RCC 7860 (cell line): ENCODE measurements around the gene GLB1L3.
"Not testable (repeated sequence)": the region's sequence is repeated elsewhere in the genome, so short reads cannot be mapped to it uniquely, and the experiment has no call there.

ENCODE experiments used
- DNase-seq: peaks from one replicate; pipeline ENCODE4 v3.0.0-alpha.2; 2015; ENCODE audit warnings: low spot score
- FAIRE-seq: peaks from 2 replicates; lab custom pipeline; 2012; peaks lifted over from hg19 to GRCh38; lab: Jason Lieb, UNC

Gene GLB1L3

DNA sequence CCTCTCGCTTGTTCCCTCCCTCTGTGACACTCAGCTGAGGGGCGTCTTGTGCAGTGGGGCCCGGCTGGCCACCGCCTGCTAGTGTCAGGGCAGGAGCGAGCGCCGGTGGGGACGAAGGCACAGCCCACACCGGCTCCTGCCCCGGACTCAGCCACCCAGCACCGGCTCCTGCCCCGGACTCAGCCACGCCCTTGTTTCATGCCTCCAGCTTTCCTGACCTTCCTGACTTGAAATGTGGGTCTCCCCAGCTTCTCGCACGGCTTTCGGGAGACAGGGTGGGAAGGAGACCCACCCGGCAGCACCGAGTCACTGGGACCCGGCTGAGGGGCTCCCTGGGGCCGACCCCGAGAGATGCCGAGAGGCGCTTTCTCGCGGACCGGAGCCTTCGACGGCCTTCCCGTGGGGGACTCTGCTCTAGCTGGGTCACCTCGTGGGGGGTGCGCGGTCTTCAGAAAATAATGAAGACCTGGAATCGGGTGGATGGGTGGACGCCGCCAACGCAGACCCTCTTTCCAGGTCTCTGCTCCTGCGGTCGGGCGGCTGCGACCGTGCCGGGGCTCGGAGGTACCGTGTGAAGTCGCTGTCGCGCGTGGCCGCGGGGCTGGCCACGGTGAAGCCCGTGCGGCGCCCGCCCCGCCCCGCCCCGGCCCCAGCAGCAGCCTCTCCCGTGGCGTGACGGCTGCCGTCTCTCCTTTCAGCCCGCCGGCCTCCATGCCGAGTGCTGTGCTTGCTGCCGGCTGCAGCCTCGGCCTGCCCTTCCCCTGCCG, 65.8 kb downstream of the GLB1L3 start:
- FAIRE-seq: no peak

DNA sequence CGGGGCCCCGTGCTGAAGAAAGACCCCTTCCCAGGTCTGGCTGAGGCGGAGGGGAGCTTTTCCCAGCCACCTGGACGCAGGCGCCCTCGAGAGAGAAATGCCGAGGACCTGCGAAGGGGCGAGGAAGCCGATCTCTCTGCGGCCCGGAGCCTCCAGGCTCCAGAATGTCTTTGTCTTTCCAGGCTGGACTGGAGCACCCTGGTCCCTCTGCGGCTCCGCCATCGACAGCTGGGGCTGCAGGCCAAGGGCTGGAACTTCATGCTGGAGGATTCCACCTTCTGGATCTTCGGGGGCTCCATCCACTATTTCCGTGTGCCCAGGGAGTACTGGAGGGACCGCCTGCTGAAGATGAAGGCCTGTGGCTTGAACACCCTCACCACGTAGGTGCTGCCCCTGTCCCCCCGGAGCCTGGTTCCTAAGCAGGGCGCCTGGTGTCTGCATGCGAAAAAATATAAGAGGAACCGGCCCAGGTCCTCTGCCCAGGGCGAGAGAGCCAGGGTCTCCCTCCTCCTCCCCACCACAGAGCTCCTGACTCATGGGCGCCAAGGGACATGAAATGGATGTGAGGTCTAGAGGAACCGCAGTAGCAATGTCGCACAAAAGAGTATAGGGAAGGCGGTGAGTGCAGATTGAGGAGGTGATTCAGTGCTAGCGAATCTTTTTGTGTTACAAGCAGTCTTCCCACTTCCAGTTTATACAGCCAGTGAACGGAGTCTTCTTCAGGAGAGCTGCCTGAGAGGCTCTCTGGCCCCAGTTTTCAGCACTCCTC, 66.6 kb downstream of the GLB1L3 start:
- FAIRE-seq (no peak), DNase-seq (no peak)

More for the DNA sequence above, 65.8 kb downstream of the GLB1L3 start:
- no peak for DNase-seq

DNA sequence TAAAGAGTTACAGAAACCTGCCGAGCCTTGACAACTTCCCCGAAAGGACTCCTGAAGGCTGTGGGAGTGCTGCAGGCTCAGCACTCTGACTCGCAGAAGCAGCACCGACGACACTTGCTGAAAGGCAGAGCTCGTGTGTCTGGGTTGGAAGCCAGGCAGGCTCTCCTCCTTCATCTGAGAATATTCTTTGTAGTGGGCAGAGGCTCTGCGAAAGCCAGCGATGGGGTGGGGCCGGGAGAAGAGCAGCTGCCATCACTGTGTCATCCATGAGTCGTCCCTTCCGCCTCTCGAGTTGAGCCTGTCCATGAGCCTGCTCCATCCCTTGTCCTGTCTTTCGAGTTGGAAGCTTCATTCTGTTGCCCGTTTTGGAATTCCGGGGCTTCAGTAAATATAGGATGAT, 67.5 kb downstream of the GLB1L3 start:
- FAIRE-seq (no peak), DNase-seq (no peak)

DNA sequence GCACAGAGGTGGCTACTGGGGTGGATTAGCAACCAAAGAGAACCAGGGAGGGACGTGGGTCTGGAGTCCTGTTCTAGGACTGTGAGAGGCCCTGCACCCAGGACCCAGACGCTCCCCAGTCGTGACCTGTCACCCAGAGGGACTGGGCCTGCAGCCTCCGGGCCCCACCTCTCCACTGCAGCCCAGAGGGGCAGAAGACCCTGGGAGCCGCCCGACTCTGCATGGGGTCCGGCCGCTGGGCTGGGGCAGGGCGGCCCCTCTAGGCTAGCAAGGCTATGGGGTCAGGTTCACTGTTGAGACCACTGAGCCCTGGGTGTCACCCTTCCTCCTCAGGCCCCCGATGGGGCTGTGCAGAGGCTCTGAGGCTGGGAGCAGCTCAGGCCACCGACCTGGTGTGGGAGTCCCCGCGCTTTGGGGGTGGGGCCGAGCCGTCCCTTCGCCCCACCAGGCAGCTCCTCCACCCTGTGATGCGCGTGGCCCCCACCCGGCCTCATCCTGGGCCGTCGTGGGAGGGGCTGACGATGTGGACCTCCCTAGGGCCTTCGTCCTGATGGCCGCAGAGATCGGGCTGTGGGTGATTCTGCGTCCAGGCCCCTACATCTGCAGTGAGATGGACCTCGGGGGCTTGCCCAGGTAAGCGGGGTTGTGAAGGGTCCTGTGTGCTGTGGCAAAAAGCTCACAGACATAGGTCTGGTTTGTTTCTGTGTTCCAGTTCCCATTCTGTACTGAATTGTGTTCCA, 68.5 kb downstream of the GLB1L3 start:
- DNase-seq, FAIRE-seq: not testable (repeated sequence)

DNA sequence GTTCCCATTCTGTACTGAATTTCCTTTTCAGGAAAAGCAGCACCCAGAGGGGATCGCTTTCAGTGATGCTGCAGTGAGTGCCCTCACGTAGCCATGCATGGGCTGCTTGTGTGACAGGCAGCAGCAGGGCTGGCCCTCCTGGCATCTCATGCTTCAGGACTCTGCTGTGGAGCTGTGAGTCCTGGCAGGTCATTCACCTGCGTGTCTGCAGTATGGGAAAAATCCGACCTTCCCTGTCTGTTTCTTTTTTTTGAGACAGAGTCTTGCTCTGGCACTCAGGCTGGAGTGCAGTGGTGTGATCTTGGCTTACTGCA, 69.0 kb downstream of the GLB1L3 start:
- FAIRE-seq: no peak
- DNase-seq: no peak

DNA sequence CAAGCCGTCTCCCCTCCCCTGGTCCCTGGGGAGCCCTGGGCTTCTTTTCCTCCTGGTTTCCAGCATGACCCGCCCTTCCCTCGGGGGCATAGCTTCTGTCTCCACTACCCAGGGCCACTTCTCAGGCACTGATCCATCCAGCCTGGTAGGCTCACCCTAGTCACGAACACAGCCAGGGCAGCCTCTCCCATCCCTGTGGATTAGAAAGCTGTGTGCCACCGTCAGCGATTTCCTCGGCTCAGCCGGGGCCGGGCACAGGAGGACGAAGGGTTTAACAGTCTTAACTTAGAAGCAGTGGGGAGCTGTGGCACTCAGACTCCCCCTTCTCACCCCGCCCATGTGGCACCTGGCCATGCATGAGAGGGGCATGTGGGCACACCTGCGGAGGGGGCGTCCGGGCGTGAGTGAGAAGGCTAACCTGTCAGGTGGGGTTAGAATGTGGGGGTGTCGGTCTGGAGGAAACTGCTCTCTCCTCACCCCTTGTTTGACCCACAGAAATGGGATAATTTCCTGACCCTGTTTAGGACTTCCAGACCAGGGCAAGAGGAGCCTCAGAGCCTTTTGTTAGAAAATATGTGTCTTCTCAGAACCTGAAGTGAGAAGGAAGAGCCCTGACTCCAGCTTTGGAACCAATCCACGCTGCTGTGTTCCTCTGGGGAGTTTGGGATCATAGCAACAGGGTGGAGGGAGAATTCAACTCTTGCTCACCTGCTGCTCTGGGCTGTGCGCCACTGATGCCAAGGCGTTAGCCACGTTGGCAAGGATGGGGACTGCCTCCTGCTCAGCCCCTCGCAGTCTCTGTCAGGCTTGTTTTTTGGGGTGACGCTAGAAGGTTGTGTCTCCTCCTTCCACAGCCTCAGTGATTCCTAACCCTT, 70.2 kb downstream of the GLB1L3 start:
- FAIRE-seq (no peak), DNase-seq (no peak)

DNA sequence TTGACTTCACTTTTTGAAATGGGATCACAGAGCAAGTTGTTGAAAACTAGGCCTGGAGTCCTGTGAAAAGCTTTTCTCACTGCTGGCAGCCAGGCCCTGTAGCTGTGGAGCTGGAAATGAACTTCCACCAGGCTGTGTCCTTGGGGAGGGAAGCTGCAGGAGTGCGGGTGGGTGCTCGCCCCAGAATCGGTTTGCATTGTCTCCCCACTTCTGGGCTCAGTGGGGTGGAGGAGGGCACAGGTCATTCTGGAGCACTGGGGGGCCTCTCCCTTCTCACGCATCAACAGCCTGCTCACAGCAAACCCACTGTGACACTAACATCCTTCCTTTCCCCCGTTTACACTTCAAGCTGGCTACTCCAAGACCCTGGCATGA, 70.8 kb downstream of the GLB1L3 start:
- no peak for DNase-seq
- no peak for FAIRE-seq

DNA sequence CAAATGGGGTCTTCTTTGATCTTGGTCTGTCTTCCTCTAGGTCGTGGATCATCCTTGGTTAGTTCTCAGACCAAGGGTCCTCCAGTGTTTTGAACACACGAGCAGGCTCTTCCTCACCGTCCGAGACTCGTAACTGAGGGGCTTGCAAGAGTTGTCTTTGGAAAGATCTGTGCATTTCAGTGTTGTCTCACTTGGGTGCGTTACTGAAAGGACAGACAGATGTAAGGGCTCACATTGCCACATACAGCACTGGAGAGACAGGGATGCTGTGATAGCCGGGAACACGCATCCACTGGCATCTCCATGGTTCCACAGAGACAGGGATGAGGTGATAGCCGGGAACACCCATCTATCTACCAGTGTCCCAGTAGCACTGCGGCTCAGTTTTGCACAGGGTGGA, 71.3 kb downstream of the GLB1L3 start:
- FAIRE-seq (no peak), DNase-seq (no peak)

DNA sequence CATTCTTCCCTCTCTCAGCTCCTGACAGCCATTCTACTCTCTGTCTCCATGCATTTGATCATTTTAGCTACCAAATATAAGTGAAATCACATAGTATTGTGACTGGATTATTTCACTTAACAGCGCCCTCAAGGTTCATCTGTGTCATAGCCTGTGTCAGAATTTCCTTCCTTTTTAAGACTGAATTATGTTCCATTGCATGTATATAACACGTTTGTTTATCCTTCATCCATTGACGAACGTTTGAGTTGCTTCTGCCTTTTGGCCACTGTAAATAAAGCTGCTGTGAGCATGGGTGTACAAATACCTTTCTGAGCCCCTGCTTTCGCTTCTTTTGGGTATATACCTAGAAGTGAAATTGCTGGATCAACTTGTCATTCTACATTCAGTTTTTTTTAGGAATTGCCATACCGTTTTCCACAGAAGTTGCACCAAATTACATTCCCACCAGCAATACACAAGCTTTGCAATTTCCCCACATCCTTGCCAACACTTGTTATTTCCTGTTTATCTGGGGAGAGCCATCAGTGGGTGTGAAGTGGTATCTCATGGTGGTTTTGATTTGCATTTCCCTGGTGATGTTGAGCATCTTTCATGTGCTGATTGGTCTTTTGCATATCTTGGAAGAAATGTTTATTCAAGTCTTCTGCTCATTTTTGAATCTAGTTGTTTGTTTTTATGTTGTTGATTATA, 73.1 kb downstream of the GLB1L3 start:
- DNase-seq: no peak
- FAIRE-seq: no peak

DNA sequence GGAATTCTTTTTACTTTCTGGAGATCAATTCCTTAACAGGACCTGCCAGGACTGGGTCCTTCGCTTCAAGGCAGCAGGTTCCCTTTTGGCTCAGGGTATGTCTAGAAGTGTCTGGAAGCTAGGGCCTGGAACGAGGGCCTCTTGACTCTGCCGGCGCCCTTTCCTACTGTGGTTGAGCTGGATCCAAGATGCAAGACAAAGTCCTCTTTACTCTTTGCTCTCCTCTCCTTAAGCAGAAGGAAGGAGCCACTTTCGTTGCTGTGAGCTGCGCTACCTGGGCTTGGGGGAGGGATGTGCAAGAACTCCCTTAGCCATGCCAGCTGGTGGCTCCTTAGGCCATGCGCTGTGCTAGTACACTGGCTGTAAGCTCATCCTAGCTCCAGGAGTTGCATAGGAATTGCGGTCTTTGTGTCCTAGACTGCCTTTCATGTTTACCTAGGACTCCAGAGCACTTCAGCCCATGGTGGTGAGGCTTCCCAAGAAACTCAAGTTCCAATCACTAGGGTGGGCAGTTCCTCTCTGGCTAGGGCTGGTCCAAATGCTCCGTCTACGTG, 73.7 kb downstream of the GLB1L3 start:
- no peak for FAIRE-seq
- DNase-seq: no peak

DNA sequence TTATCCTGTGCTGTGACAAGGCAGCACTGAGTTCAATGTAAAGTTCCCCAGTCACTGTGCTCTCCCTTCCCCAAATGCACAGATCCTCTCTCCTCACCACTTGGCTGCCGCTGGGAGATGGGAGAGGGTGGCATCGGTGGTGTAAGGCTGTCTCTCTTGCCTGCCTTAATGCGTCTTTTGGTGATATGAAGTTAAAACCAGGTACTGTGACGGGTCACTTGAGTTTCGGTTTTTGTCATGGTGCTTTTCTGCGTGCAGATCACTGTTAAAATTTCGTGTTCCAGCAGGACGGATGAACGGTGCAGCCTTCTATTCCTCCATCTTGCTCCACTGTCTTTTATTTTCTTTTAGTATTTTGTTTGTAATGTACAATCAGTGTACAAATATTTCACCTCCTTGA, 74.2 kb downstream of the GLB1L3 start:
- FAIRE-seq: no peak
- no peak for DNase-seq

DNA sequence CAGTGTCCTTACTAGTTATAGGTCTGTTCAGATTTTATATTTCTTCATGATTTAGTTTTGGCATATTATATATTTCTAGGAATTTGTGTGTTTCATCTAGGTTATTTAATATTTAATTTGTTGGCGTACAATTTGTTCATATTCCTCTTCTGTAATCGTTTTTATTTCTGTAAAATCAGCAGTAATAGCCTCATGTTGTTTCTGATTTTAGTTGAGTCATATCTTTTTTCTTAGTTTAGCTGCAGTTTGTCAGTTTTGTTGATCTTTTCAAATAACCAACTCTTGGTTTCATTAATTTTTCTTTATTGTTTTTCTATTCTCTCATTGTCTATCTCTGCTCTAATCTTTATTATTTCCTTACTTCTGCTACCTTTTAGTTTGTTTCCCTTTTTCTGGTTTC, 75.9 kb downstream of the GLB1L3 start:
- no peak for FAIRE-seq

DNA sequence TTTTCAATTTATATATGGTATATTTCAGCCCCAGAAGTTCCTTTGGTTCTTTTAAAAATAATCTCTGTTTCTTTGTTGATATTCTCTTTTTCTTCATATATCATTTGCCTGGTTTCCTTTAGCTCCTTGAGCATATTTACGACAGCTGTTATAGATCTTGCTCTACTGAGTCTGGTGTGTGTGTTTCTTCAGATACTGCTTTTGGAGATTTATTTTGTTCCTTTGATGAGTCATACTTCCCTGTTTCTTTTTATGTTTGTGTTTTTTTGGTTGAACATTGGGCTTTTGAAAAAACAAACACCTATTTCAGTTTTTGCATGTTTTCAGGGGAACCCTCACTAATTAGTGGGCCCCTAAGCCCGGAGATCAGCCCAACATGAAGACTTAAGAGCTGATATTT, 79.0 kb downstream of the GLB1L3 start:
- FAIRE-seq (no peak), DNase-seq (no peak)

More for the DNA sequence above, 75.9 kb downstream of the GLB1L3 start:
- no peak for DNase-seq

DNA sequence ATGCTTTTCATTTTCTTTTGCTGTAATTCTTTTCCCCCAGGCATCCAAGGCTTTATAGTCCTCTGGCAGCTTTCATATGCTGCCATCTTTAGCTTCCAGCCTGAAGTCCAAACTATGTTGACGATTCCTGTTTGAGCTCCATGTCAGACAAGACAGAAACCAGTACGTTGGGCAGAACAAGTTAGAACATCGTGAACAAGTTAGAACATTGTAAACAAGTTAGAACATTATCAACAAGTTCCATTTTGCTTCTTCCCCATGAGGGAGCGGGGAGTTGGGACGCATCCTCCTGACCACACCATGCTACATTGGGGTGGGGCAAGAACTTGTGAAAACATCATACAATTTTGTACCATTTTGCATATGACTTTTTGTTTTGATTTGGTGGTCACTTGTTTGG, 79.5 kb downstream of the GLB1L3 start:
- FAIRE-seq: no peak
- no peak for DNase-seq

DNA sequence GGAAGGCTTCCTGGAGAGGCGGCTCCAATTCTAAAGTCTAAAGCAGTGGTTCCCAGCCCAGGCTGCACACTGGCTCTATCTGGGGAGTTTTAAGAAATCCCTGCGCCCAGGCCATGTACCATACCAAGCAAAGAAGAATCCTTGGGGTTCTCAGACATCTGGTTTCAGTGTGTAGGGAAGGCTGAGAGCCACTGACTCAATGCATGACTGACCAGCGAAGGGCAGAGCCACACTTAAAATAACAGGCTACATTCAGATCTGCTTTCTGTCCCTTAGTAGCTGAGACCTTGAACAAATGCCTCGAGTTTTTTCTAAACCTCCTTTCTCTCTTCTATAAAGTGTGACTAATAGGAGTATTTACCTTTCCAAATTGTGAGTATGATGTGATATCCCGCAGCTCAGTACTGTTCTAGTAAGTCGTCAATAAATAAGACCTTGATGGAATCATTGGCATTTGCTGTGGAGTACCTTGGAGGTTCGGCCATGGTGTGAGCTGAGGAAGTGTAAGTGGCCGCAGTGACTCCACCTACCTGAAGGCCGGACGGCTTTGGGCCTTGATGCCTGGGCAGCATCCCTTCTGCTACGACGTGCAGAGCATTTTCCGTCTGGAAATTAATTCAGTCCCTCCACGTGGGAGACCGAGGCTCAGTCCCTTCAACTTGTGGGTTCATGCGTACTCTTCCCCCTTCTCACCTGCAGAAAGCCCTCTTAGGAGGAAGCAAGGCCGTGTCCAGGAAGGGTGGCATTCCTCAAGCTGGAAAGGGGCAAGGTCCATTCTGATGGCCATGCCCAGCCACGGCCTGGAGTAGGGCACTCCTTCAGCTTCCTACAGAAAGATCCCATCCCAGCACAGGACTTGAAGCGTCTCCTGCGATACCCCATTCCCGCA, 80.7 kb downstream of the GLB1L3 start:
- DNase-seq (no peak), FAIRE-seq (no peak)

DNA sequence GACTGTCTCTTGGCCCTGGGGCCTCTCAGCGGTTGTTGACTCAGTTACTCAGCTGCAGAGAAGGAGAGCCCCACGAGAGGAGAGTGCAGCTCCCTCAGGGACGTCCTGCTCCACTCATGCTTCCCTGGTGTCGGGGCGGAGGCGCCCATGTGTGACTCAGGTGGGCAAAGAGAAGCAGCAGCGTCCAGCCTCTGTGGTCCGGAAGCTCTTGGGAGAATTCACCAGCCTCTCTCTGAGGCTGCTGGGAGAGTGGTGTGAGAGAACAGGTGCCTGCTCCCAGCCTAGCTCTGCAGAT, 81.3 kb downstream of the GLB1L3 start:
- DNase-seq (no peak), FAIRE-seq (no peak)

DNA sequence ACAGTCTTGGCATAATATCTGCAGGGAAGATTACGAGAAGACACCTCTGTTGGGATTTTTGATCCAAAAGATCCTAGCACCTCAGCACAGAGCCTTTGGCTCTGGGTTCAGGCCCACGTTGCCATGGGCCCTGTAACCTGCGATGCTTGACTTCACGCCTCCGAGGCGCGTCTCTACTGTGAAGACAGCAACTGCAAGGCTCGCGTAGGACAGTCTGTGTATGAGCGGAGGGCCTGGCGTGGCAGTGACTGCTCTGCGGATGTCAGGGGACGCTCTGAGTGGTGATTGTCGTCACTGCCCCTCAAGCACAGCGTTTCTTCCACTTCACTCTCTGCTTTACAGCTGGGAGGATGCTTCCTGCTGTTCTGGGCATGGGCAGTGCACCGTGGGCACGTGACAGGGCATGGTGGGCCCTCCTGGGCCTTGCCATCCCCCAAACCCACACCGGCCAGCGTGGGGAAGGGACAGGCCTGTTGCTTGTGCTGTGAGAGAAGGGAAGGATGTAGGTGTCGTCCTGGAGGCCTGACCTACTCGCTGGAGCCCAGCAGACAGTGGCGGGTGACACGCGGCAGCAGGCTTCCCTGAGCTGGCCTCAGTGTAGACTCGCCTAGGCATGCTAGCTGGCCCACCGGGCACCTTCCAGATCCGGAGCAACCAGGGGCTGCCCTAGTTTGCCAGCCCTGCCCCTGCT, 82.1 kb downstream of the GLB1L3 start:
- DNase-seq (no peak), FAIRE-seq (no peak)

DNA sequence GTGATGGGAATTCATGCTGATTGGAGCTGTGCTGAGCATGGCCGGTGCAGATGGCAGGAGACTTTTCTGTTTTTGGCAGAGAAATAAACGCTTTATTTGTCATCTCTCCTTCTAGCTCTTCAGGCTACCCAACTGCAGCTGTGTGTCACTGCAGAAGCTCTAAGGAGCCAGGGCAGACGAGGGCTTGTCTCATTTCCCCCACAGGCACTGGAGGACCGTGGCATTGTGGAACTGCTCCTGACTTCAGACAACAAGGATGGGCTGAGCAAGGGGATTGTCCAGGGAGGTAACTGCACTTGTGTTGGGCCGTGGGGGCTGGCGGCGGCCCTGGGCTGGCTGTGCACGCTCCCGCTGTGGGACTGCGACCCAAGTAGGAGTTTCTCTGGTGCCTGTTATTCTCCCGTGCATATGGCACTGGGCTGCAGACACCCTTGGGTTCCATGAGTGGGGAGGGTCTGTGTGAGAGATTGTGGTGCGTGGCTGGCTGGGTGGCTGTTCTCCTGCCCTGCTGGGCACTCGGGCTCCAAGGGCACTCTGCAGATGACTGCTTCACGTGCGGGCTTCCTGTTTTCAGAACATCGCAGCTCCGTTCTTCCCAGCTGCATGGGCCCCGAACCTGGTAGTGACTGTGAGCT, 82.8 kb downstream of the GLB1L3 start:
- FAIRE-seq: no peak

More for the DNA sequence above, 82.8 kb downstream of the GLB1L3 start:
- no peak for DNase-seq
